ENCODE data around the gene STK10. TPM values are rescaled to one million over a fixed set of nuclear protein-coding genes. Genes with fewer than 3 reads are reported as not detected.

STK10 gene
- total RNA-seq, 2 donors from 2014 or later: 9.1 to 9.9 TPM

DNA sequence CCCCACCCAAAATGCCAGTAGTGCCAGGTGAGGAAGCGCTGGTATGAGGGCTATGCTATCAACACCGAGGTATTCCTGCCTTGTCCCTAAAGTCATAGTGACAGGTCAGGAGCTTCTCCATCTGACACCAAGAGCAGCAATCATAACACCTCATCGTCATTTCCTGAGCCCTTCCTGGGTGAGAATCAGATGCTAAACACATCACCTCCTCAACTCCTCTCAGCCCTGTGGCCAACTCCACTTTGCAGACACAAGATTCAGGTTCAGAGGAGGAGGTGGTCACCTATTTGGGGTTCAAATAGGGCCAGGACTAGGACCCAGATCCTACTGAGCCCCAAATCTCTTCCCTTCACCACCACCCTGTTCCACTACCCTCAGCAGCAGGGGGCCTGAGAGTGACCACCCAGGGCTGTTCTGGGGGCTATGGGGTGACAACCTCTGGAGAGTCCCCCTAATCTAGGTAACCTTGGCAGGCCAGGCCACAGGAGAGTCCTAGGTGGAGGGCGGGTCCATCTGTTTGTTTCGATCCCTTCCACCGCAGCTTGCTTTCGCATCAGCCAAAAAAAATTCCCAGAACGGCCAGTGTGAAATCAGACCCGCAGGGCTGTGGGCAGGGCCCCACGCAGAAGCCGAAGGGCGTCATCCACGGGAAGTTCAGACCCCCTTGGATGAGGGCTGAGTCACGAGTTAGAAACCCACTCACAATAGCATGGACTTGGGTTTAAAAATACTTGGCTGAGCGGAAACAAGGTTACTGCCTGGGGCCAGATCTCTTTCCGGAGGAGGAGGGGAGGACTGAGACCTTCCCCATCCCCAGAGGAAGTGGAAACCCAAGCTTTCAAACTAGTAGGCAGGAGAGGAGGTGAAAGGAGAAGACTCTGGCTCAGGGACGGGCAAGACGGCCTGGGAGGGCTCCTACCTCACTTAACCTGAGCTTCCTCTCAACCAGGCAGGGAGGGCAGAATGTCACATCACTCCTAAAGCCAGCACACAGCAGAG, 8.7 kb downstream of the STK10 start:
- ATAC-seq (peak; percentile 43), DNase-seq (peak in 1 of 4 donors; percentile 25)
- Histone ChIP-seq H3K27ac (peak overlapping the region in 2 of 4 donors; percentile 7 to 38), H3K9me3 (no peaks in the 10 kb centered on the region), H3K4me3 (no peak overlapping the region), H3K36me3 (replicated peaks in 1 of 2; ENCODE audit: insufficient read depth in 1 of 2, low read depth in 2 of 2) (no peaks in the 10 kb centered on the region), H3K27me3 (no peaks in the 10 kb centered on the region), H3K4me1 (no peaks in the 10 kb centered on the region)
- TF ChIP-seq, protein P1, sequence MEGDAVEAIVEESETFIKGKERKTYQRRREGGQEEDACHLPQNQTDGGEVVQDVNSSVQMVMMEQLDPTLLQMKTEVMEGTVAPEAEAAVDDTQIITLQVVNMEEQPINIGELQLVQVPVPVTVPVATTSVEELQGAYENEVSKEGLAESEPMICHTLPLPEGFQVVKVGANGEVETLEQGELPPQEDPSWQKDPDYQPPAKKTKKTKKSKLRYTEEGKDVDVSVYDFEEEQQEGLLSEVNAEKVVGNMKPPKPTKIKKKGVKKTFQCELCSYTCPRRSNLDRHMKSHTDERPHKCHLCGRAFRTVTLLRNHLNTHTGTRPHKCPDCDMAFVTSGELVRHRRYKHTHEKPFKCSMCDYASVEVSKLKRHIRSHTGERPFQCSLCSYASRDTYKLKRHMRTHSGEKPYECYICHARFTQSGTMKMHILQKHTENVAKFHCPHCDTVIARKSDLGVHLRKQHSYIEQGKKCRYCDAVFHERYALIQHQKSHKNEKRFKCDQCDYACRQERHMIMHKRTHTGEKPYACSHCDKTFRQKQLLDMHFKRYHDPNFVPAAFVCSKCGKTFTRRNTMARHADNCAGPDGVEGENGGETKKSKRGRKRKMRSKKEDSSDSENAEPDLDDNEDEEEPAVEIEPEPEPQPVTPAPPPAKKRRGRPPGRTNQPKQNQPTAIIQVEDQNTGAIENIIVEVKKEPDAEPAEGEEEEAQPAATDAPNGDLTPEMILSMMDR (IDR thresholded peaks at IDR 0.05): no peak
- no peak for TF ChIP-seq POLR2A (IDR thresholded peaks at IDR 0.05)
- 48 to 70% methylated on average over 18 of the region's 18 CpGs for WGBS, 2 donors
- intact Hi-C loops (cut with DNase I): no loop called here

DNA sequence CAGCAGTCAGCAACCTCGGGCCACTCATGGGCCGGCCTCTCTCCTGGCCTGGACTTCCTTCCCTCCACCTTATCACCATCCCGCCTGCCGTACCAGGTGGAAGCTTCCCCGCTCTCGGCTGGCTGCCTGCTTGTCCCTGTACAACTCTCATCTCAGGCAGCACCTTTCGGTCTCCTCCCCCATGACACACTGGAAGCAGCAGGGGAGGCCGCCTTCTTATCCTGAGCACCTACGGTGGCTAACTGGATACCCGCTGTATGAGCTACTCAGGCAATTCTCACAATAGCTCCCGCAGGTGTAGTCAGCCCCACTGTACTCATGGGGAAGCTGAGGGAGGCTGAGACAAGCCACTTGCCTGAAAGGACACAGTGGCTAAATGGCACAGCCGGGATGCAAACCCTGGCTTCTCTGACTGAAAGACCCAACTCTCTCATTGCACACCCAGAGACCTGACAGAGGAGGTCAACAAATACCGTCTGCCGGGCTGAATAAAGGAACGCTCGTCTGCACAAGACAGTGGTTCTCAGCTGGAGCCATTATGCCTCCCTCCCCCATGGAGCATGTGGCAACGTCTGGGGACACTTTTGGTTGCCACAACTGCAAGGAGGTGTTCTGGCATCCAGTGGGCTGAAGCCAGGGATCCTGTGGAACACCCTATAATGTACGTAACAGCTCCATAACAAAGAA, 9.6 kb downstream of the STK10 start:
- Histone ChIP-seq H3K9me3 (no peaks in the 10 kb centered on the region), H3K4me3 (no peak overlapping the region), H3K27ac (no peak overlapping the region), H3K36me3 (replicated peaks in 1 of 2; ENCODE audit: insufficient read depth in 1 of 2, low read depth in 2 of 2) (no peaks in the 10 kb centered on the region), H3K27me3 (no peaks in the 10 kb centered on the region), H3K4me1 (no peaks in the 10 kb centered on the region)
- ATAC-seq: no peak
- intact Hi-C loops (cut with DNase I): no loop called here
- no peak for TF ChIP-seq POLR2A (IDR thresholded peaks at IDR 0.05)
- TF ChIP-seq, protein P1 (IDR thresholded peaks at IDR 0.05): no peak
- peak in 2 of 4 donors; percentile 35 to 58 for DNase-seq
- 39 to 76% methylated on average over 9 to 18 of the region's 18 CpGs for WGBS, 2 donors

DNA sequence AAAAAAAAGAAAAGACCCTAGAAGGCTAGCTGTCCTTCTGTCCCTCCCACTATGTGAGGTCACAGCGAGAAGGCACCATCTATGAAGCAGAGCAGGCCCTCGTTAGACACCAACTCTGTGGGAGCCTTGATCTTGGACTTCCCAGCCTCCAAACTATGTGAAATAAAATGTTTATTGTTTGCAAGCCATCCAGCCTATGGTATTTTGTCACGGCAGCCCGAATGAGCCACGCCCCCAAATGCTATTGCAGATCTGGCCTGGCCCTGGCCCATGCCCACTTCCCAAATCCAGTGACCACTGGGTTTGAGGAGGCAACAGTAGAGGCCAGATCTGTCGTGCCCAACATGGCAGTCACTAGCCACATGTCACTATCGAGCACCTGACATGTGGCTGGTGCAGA, 10.8 kb downstream of the STK10 start:
- no peaks in the 10 kb centered on the region for H3K9me3 ChIP-seq
- ATAC-seq (no peak), DNase-seq (peak in 1 of 4 donors; percentile 25)
- no peaks in the 10 kb centered on the region for H3K4me1 ChIP-seq
- WGBS, 2 donors: 79 to 83% methylated on average over 6 to 7 of the region's 7 CpGs
- no peaks in the 10 kb centered on the region for H3K27me3 ChIP-seq
- no peak overlapping the region for H3K27ac ChIP-seq
- intact Hi-C loops (cut with DNase I): no loop called here
- H3K36me3 ChIP-seq (replicated peaks in 1 of 2; ENCODE audit: insufficient read depth in 1 of 2, low read depth in 2 of 2): no peaks in the 10 kb centered on the region
- TF ChIP-seq, protein P1 (IDR thresholded peaks at IDR 0.05): no peak
- no peak overlapping the region for H3K4me3 ChIP-seq

DNA sequence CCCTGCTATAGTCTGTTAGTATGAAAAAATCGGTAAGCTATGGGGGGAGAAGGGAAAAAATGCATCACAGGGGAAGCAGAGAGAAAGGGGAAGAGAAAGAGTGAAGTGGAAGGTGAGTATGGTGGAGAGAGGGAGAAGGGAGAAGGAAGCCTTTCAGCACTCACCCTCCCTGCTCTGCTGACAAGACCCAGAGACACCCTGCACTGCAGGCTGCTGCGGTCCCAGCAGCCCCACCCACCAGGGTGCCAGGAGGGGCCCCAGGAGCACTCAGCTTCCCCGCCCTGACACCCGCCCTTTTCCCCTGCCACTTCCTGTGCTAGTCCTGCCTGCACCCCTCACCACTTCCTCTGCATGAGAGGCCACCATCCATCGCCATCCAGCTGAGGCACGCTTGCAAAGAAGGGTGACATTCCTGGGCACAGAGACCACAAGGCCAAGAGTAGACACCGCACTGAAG, 12.7 kb downstream of the STK10 start:
- no peaks in the 10 kb centered on the region for H3K27me3 ChIP-seq
- 69 to 79% methylated on average over 7 of the region's 7 CpGs for WGBS, 2 donors
- DNase-seq: peak in 2 of 4 donors; percentile 36 to 69
- no peak overlapping the region for H3K4me3 ChIP-seq
- no peak for ATAC-seq
- no peak for TF ChIP-seq POLR2A (IDR thresholded peaks at IDR 0.05)
- TF ChIP-seq, protein P1 (IDR thresholded peaks at IDR 0.05): no peak
- H3K4me1 ChIP-seq: no peaks in the 10 kb centered on the region
- H3K36me3 ChIP-seq (replicated peaks in 1 of 2; ENCODE audit: insufficient read depth in 1 of 2, low read depth in 2 of 2): no peaks in the 10 kb centered on the region
- H3K27ac ChIP-seq: peak overlapping the region in 1 of 4 donors; percentile 49
- intact Hi-C loops (cut with DNase I): no loop called here
- H3K9me3 ChIP-seq: no peaks in the 10 kb centered on the region

Measured in body of pancreas (tissue), 4 donors.